Upper lobe of left lung (tissue), 4 donors: ENCODE measurements around the gene ANKRD13A.

Source experiments
- CTCF ChIP-seq, 6 experiments: fragments of 450-650 bp in 4 of 6; fragments of 200-600 bp in 2 of 6; sonication (generic) in 2 of 6; IDR thresholded peaks; one replicate each; pipeline ENCODE4 v1.5.1; 2016 to 2019; ENCODE audit warnings: antibody characterized with exemption in 6 of 6
- EP300 ChIP-seq, 4 donors: sonication (generic); formaldehyde crosslinking; IDR thresholded peaks; one replicate each; pipeline ENCODE4 v1.5.1; 2017; ENCODE audit warnings: antibody characterized with exemption in 4 of 4, control low read depth in 2 of 4
- POLR2A ChIP-seq, 4 donors: fragments of 450-650 bp; IDR thresholded peaks; one replicate each; pipeline ENCODE4 v1.5.1; 2016 to 2017; ENCODE audit warnings: antibody characterized with exemption in 4 of 4, mild to moderate bottlenecking in 2 of 4
- POLR2AphosphoS5 ChIP-seq, 2 donors: sonication (generic); formaldehyde crosslinking; IDR thresholded peaks; one replicate each; pipeline ENCODE4 v1.5.1; 2017; ENCODE audit warnings: antibody characterized with exemption in 2 of 2

DNA sequence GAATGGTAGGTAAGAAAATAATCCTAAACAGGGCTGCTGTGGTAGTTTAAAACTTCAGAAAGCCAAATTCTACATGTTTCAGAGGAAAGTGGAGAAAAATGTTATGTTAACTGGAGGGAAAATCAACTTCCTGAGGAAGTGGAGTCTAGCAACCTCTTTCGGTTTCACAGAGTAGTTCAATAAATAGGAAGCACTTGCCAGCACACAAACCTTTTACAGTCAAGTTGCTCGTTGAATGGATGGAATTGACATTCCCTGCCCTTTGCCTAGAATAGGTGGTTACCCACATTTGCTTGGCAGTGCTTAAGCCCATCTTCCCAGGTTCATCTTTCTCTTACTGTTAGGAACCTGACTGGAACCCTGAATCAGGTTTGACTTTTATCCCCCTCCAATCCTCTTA lies 15.9 kb downstream of the ANKRD13A start:
- TF ChIP-seq POLR2A (IDR thresholded peaks at IDR 0.05) (no peak), CTCF (IDR thresholded peaks at IDR 0.05) (peak in 1 of 6 experiments; percentile 10), POLR2AphosphoS5 (IDR thresholded peaks at IDR 0.05) (no peak), EP300 (IDR thresholded peaks at IDR 0.05) (no peak)
